DMS 273 treated with DMSO at 0.1 percent for 48 hours (cell line): ENCODE data around the gene ZNF281.
"Not testable (repeated sequence)": the region's sequence is repeated elsewhere in the genome, so short reads cannot be mapped to it uniquely, and the experiment has no call there.

Source experiments
- DNase-seq: peaks from one replicate; lab custom pipeline; 2025; lab: John Stamatoyannopoulos, UW

Gene ZNF281

DNA sequence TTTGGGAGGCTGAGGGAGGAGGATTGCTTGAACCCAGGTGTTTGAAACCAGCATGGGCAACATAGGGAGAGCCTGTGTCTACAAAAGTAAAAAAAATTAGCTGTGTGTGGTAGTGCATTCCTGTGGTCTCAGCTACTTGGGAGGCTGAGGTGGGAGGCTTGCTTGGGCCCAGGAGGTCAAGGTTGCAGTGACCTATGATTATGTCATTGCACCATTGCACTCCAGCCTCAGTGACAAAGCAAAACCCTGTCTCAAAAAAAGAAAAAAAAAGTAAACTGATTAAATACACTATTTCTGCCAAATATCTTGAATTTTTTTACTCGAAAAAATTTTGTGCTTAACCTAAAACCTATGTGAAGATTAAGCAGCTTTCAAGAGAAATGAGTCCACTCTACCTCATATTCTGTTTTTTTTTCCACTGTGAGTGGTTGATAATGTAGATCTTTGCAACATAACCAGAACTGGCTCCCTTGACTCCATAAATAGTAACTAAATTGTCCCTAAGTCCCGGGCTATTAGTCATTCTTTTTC, 19.4 kb upstream of the ZNF281 start:
- DNase-seq, result no peak

GRCh38 chr1:200428482-200429205, 18.8 kb upstream of the ZNF281 start:
- DNase-seq, result no peak

GRCh38 chr1:200427744-200428143, 17.9 kb upstream of the ZNF281 start:
- DNase-seq, result no peak

DNA sequence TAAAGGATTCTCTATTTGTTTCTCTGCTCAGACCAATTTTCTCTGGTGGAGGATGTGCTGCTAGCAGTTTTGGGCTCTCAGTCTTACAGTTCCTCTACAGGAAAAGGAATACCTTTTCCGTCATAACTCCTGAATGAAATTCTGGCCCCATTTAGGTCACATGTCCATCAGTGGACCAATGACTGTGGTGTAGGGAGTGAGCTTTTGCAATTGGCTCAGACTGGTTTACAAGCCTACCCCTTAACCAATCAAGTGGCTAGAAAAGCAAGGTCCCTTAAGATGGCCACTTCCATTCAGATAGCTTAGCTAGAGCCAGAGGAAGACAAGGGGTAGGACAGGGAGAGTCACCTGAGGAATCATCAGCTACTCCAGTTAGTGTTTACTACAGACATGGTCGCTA, 16.4 kb upstream of the ZNF281 start:
- no peak for DNase-seq

GRCh38 chr1:200423235-200423634, 13.4 kb upstream of the ZNF281 start:
- DNase-seq, result no peak

DNA sequence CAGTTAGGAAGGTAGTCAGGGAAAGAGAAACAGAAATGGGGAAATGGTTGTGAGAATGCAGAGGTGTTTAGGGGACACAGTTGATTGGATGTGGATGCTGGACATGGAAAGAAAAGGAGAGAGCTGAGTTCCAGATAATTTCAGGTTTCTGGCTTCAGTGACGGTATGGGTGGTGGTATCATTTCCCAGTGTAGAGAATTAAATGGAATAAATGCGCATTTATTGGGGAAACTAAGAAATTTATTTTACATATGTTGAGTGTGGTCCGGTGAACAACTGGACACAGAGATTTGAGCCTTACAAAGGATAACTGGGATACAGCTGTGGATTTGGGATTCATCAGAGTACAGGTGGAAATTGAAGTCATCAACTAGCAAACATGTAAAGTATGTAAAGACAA, 12.4 kb upstream of the ZNF281 start:
- no peak for DNase-seq

GRCh38 chr1:200415789-200416593, 6.2 kb upstream of the ZNF281 start:
- no peak for DNase-seq

- no peak for DNase-seq
Observed at GRCh38 chr1:200415227-200415626, 5.4 kb upstream of the ZNF281 start.

DNA sequence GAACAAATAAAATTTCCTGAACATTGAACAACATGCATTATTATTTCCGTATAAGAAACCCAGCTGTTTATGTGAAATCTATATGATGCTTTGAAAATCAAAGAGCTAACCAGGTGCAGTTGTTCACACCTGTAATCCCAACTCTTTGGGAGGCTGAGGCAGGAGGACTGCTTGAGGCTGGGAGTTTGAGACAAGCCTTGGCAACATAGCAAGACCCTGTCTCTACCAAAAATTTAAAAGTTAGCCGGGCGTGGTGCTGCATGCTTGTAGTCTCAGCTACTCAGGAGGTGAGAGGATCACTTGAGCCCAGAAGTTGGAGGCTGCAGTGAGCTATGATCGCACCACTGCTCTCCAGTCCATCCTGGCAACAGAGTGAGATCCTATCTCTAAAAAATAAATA, 4.8 kb upstream of the ZNF281 start:
- DNase-seq, result no peak

DNA sequence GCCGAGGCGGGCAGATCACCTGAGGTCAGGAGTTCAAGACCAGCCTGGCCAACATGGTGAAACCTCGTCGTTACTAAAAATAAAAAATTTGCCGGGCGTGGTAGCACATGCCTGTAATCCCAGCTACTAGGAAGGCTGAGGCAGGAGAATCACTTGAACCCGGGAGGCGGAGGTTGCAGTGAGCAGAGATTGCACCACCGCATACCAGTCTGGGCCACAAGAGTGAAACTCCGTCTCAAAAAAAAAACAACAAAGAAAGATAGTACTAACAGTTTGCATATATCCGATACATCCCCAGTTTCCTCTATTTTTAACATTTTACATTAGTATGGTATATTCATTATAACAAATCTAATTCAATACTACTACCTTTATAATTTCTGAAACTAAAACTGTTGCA, 3.9 kb upstream of the ZNF281 start:
- not testable (repeated sequence) for DNase-seq

- no peak for DNase-seq
Observed at GRCh38 chr1:200411406-200412257, 1.8 kb upstream of the ZNF281 start.

DNA sequence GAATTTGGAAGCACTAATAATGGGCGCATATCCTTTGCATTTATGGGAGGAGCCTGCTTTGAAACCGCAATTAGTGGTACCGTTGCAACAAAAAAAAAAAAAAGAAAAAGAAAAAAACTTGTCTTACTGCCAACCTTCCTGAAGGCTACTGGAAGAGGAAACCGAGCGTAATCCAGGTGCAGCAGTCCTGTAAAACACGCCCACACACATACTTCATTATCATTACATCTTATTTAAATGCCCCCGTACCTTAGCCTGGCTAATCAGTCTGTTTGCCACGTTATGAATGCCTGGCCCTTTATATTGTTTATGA, 686 bp upstream of the ZNF281 start:
- DNase-seq, result no peak

DNA sequence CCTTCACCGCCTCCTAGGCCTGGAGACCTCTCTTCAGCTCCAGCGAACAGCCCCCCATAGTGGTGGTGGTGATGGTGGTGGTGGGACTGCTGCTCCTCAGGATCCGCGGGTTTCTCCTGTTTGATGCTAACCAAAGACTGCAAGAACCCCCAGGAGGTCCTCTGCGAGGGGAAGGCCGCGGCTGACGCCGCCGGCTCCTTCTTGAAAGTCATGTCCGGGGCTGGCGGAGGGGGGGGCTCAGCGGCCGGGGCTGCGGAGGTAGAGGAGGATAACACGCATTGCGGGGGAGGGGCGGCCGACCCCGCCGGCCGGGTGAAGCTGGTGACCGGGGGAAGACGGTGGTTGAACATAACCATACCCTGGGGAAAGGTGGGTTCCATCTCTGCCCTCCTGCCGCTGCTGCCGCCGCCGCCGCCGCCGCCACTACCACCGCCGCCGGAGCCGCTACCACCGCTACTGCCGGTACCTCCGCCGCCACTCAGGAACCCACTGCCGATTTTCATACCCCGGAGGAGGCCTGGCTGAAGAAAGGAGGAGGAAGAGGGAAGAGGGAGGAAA, 554 bp downstream of the ZNF281 start:
- DNase-seq, result no peak

- DNase-seq, result no peak
Observed at GRCh38 chr1:200406161-200406797, 3.6 kb downstream of the ZNF281 start.

- DNase-seq, result no peak
Observed at GRCh38 chr1:200405264-200405663, 4.6 kb downstream of the ZNF281 start.

DNA sequence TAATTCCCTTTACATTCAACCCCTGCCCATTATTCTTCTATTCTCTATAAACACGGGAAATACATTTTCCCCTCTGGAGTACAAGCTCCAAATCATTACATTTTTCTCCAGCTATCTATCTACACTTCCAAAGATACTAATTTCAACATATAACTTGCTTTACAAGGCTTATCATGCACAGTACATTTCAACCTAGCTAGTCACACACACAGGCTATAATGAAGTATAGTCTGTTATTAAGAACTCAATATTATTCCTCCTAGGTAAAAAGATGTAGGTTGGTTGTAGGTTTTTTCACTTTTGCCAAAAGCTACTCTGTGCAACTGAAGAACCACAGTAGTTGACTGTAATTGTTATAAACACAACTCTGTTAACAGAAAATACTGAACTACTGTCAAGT, 8.1 kb downstream of the ZNF281 start:
- no peak for DNase-seq

DNA sequence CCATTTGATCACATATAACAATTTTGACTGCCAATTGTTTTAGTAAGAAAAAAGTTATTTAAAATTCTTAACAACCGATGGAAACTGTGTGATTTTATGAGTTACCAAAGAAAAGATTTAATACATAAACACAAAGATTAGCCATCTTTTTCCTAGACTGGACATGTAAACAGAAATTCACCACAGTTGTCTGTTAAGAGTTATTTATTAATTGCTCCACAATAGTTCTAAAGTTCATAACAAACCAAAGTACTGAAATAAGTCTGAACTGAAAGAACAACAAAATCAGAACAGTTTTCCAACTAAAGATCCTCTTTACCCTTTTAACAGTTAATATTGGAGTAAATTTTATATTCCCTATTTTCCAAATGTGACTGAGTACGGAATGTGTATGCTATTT, 8.6 kb downstream of the ZNF281 start:
- DNase-seq, result no peak

GRCh38 chr1:200400556-200400955, 9.3 kb downstream of the ZNF281 start:
- DNase-seq, result no peak

- no peak for DNase-seq
Observed at GRCh38 chr1:200399860-200400259, 10.0 kb downstream of the ZNF281 start.

GRCh38 chr1:200398373-200398772, 11.5 kb downstream of the ZNF281 start:
- no peak for DNase-seq

DNA sequence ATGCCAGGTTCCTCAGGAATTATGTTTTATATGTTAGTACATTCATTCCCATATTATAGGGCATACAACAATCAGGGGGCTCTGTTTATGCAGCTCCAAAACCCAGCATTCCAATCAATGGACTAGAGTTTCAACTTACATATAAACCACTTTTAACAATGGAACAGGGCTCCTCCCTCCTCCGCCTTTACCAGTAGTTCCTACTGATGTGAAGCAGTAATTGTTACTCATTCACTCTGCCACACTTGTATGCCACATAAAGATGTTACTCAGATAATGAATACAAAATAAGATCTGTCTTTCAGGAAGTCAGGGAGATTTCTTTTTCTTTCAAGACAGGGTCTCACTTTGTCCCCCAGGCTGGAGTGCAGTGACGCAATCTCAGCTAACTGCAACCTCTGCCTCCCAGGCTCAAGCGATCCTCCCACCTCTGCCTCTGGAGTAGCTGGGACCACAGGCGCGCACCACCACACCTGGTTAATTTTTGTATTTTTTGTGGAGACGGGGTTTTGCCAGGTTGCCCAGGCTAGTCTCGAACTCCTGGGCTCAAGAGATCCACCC, 17.1 kb downstream of the ZNF281 start:
- no peak for DNase-seq
